Ovary (tissue), 9 donors: ENCODE measurements around the gene KCND2. TPM values are rescaled to one million over a fixed set of nuclear protein-coding genes. Genes with fewer than 3 reads are reported as not detected.

Source experiments
- DNase-seq, 5 donors: peaks; one replicate each; pipeline ENCODE4 v3.0.0-alpha.2; 2019 to 2020
- H3K27ac ChIP-seq, 2 donors: fragments of 200-600 bp; one replicate each; pipeline versions ENCODE4 v1.5.1 to v1.8.0; 2019 to 2022
- H3K27me3 ChIP-seq: fragments of 200-600 bp; one replicate; pipeline ENCODE4 v1.8.0; 2022
- H3K36me3 ChIP-seq: fragments of 200-600 bp; sonication (generic); one replicate; pipeline ENCODE4 v1.5.1; 2019
- H3K4me1 ChIP-seq: one replicate; pipeline ENCODE4 v1.8.1; 2013; ENCODE audit warnings: mild to moderate bottlenecking, moderate library complexity; ENCODE audit not compliant: insufficient read depth
- H3K4me3 ChIP-seq: fragments of 200-600 bp; sonication (generic); one replicate; pipeline ENCODE4 v1.5.1; 2017
- H3K9me3 ChIP-seq, 2 donors: fragments of 200-600 bp in 1 of 2; sonication (generic) in 1 of 2; one replicate each; pipeline versions ENCODE4 v1.5.1 to v1.8.1; 2013 to 2019; ENCODE audit warnings: mild to moderate bottlenecking in 1 of 2, moderate library complexity in 1 of 2
- CTCF ChIP-seq, 3 donors: fragments of 450-650 bp in 2 of 3; fragments of 200-600 bp in 1 of 3; IDR thresholded peaks; one replicate each; pipeline versions ENCODE4 v1.5.1 to v1.8.0; 2016 to 2022; ENCODE audit warnings: antibody characterized with exemption in 3 of 3, mild to moderate bottlenecking in 1 of 3
- EP300 ChIP-seq: sonication (generic); formaldehyde crosslinking; IDR thresholded peaks from one replicate; pipeline ENCODE4 v1.6.1; 2017; ENCODE audit warnings: antibody characterized with exemption
- POLR2A ChIP-seq: fragments of 450-650 bp; IDR thresholded peaks from one replicate; pipeline ENCODE4 v1.6.1; 2017; ENCODE audit warnings: antibody characterized with exemption, mild to moderate bottlenecking, moderate library complexity
- WGBS, 3 donors: extraction: QIAGEN DNeasy Blood & Tissue Kit in 1 of 3; methylation state at CpG; one replicate each; pipeline versions ENCODE4 v1.1.5 to v1.1.7; 2013 to 2017; 5-methylcytosine and 5-hydroxymethylcytosine counted together
- intact Hi-C, 4 donors: fragments of 100-400 bp; cut with DNase I; formaldehyde crosslinking; loops; one replicate each; pipeline versions ENCODE4 v1.11.0 to v1.15.1; 2022 to 2023
- polyA plus RNA-seq, 2 donors: library from polyadenylated mRNA; stranded (reverse); fragments of 200-250 nt in 1 of 2; fragments of 350-450 nt in 1 of 2; fragmentation: Illumina TruSeq in 1 of 2; extraction: RNeasy Lipid Tissue Mini Kit (QIAGEN cat#74804) in 1 of 2; gene quantifications; one replicate each; pipeline ENCODE4 v1.2.3, GENCODE V29; 2013 to 2014
- small RNA-seq: library from RNA; depleted of rRNA; stranded (forward); fragments of <200 nt; gene quantifications from one replicate; pipeline ENCODE3, GENCODE V24; 2016
- total RNA-seq, 7 donors: library from RNA; depleted of rRNA in 2 of 7; stranded (reverse); fragments of >200 nt in 2 of 7; fragmentation: NEBNext Ultra II Directional in 3 of 7; extraction: Animal tissue kit (Norgen Biotek cat#: 25700) in 3 of 7; gene quantifications; one replicate each; pipeline versions ENCODE4 v1.1.0 to v1.2.4, GENCODE V29; 2016 to 2023
- donor health status: DM: no; HTN: no; CAD: no; lungs with moderate emphysema.
- donor health status: DM: no; HTN: no; CAD: no.
- donor health status: Bipolar disorder and iron deficiency.
- donor health status: DM: yes; HTN: yes; CAD: no.
- donor health status: DM: no; HTN: no; CAD: no.
- donor health status: DM: yes; HTN: yes; CAD: no.

Gene KCND2
- total and polyA plus RNA-seq, 9 donors, result 3.2 to 14.5 (median 5.4) TPM

GRCh38 chr7:120797026-120797645 lies 524.2 kb downstream of the KCND2 start:
- Histone ChIP-seq H3K4me3 (no peak overlapping the region), H3K4me1 (no peaks in the 10 kb centered on the region), H3K27ac (no peak overlapping the region), H3K9me3 (no peaks in the 10 kb centered on the region), H3K27me3 (no peaks in the 10 kb centered on the region), H3K36me3 (no peaks in the 10 kb centered on the region)
- whole genome bisulfite sequencing, 3 donors, result 96 to 98% (median 97%) methylated on average over 7 of the region's 7 CpGs
- intact Hi-C loops, result no loop called here
- DNase-seq, result no peak
- TF ChIP-seq EP300 (no peak), CTCF (IDR thresholded peaks at IDR 0.05) (no peak), POLR2A (no peak)

GRCh38 chr7:120799147-120799546 lies 526.2 kb downstream of the KCND2 start:
- H3K9me3 ChIP-seq, result no peaks in the 10 kb centered on the region
- no peak overlapping the region for H3K4me3 ChIP-seq
- H3K4me1 ChIP-seq, result no peaks in the 10 kb centered on the region
- H3K27ac ChIP-seq, result no peak overlapping the region
- TF ChIP-seq CTCF (IDR thresholded peaks at IDR 0.05) (no peak), POLR2A (no peak), EP300 (no peak)
- DNase-seq, result no peak
- intact Hi-C loops, result no loop called here
- no peaks in the 10 kb centered on the region for H3K27me3 ChIP-seq
- no peaks in the 10 kb centered on the region for H3K36me3 ChIP-seq
- WGBS, 3 donors, result 93 to 100% (median 96%) methylated on average over 1 of the region's 1 CpG

Small RNAs within 50 kb of the gene (small RNA-seq; reads per million reads assigned to genes)
- not detected for gene RNU6-581P
